Testis (tissue), 3 donors: ENCODE data around the gene PBX4. TPM values are rescaled to one million over a fixed set of nuclear protein-coding genes. Genes with fewer than 3 reads are reported as not detected.

Experiments used
- DNase-seq: peaks from one replicate; pipeline ENCODE4 v3.0.0-alpha.2; 2019
- H3K27ac ChIP-seq, 2 donors: fragments of 200-600 bp; sonication (generic); one replicate each; pipeline ENCODE4 v1.5.1; 2019
- H3K27me3 ChIP-seq: fragments of 200-600 bp; sonication (generic); one replicate; pipeline ENCODE4 v1.5.1; 2019
- H3K36me3 ChIP-seq: fragments of 200-600 bp; sonication (generic); one replicate; pipeline ENCODE4 v1.5.1; 2017; ENCODE audit warnings: low read depth; ENCODE audit errors: missing control alignments
- H3K4me1 ChIP-seq: fragments of 200-600 bp; sonication (generic); one replicate; pipeline ENCODE4 v1.5.1; 2019
- H3K4me3 ChIP-seq, 2 donors: fragments of 200-600 bp; sonication (generic); one replicate each; pipeline ENCODE4 v1.5.1; 2017 to 2019
- H3K9me3 ChIP-seq: fragments of 200-600 bp; sonication (generic); one replicate; pipeline ENCODE4 v1.5.1; 2017
- CTCF ChIP-seq, 3 experiments: fragments of 450-650 bp in 2 of 3; fragments of 200-600 bp in 1 of 3; sonication (generic) in 1 of 3; IDR thresholded peaks; one replicate each; pipeline ENCODE4 v1.5.1; 2016 to 2019; ENCODE audit warnings: antibody characterized with exemption in 3 of 3, mild to moderate bottlenecking in 2 of 3, moderate library complexity in 1 of 3
- POLR2A ChIP-seq: fragments of 450-650 bp; IDR thresholded peaks from one replicate; pipeline ENCODE4 v1.6.1; 2017; ENCODE audit warnings: antibody characterized with exemption, mild to moderate bottlenecking, moderate library complexity
- WGBS, 2 donors: methylation state at CpG; one replicate each; pipeline ENCODE4 v1.1.5; 2018; 5-methylcytosine and 5-hydroxymethylcytosine counted together
- intact Hi-C: fragments of 100-400 bp; cut with DNase I; formaldehyde crosslinking; loops from one replicate; pipeline ENCODE4 v1.15.1; 2023; ENCODE audit warnings: low total_unique reads
- polyA plus RNA-seq: library from polyadenylated mRNA; stranded (reverse); fragments of 350-450 nt; fragmentation: Illumina TruSeq; extraction: RNeasy Lipid Tissue Mini Kit (QIAGEN cat#74804); gene quantifications from one replicate; pipeline ENCODE4 v1.2.3, GENCODE V29; 2014; ENCODE audit warnings: low read depth, low replicate concordance; ENCODE audit not compliant: insufficient read depth
- total RNA-seq, 2 donors: library from RNA; depleted of rRNA; stranded (reverse); fragments of >200 nt; gene quantifications; one replicate each; pipeline ENCODE4 v1.2.3, GENCODE V29; 2016

PBX4 gene
- total and polyA plus RNA-seq, 3 donors from 2014 or later: 16.2 to 28.3 (median 18.0) TPM

DNA sequence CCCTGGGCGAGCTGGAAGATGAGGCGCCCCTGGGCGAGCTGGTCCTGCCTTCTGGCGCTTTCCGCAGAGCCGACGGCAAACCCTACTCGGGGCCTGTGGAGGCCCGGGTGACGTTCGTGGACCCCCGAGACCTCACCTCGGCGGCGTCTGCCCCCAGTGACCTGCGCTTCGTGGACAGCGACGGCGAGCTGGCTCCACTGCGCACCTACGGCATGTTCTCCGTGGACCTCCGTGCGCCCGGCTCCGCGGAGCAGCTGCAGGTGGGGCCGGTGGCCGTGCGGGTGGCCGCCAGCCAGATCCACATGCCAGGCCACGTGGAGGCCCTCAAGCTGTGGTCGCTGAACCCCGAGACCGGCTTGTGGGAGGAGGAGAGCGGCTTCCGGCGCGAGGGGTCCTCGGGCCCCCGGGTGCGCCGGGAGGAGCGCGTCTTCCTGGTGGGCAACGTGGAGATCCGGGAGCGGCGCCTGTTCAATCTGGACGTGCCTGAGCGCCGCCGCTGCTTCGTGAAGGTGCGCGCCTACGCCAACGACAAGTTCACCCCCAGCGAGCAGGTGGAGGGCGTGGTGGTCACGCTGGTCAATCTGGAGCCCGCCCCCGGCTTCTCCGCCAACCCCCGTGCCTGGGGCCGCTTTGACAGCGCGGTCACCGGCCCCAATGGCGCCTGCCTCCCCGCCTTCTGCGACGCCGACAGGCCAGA, 74.1 kb downstream of the PBX4 start:
- no peak overlapping the region for H3K27ac ChIP-seq
- H3K9me3 ChIP-seq: no peaks in the 10 kb centered on the region
- no peak for DNase-seq
- H3K27me3 ChIP-seq: no peaks in the 10 kb centered on the region
- no peak for TF ChIP-seq POLR2A
- no peak for TF ChIP-seq CTCF (IDR thresholded peaks at IDR 0.05)
- WGBS, 2 donors: 60 to 85% methylated on average over 1 to 69 of the region's 75 CpGs
- H3K4me3 ChIP-seq: peak overlapping the region; percentile 4 to 26
- H3K36me3 ChIP-seq: no peaks in the 10 kb centered on the region
- H3K4me1 ChIP-seq: no peaks in the 10 kb centered on the region
- intact Hi-C loops: no loop called here

- 80 to 82% methylated on average over 7 to 19 of the region's 19 CpGs for WGBS, 2 donors
- no peaks in the 10 kb centered on the region for H3K9me3 ChIP-seq
Measured at GRCh38 chr19:19543640-19544039, 74.8 kb downstream of the PBX4 start.

GRCh38 chr19:19543101-19543500, 75.4 kb downstream of the PBX4 start:
- no peak overlapping the region for H3K27ac ChIP-seq
- peaks cover 9% of the 10 kb centered on the region for H3K4me1 ChIP-seq
- no peak for DNase-seq
- no peak overlapping the region for H3K4me3 ChIP-seq
- H3K36me3 ChIP-seq: no peaks in the 10 kb centered on the region
- H3K9me3 ChIP-seq: no peaks in the 10 kb centered on the region
- no peak for TF ChIP-seq CTCF (IDR thresholded peaks at IDR 0.05)
- no peak for TF ChIP-seq POLR2A
- H3K27me3 ChIP-seq: no peaks in the 10 kb centered on the region
- intact Hi-C loops: no loop called here
- 92 to 98% methylated on average over 8 to 13 of the region's 13 CpGs for WGBS, 2 donors

More at GRCh38 chr19:19543640-19544039, 74.8 kb downstream of the PBX4 start:
- TF ChIP-seq CTCF (IDR thresholded peaks at IDR 0.05) (no peak), POLR2A (no peak)
- intact Hi-C loops: no loop called here
- H3K4me1 ChIP-seq: peaks cover 3% of the 10 kb centered on the region
- H3K4me3 ChIP-seq: no peak overlapping the region
- DNase-seq: no peak
- H3K36me3 ChIP-seq: no peaks in the 10 kb centered on the region
- H3K27me3 ChIP-seq: no peaks in the 10 kb centered on the region
- no peak overlapping the region for H3K27ac ChIP-seq

DNA sequence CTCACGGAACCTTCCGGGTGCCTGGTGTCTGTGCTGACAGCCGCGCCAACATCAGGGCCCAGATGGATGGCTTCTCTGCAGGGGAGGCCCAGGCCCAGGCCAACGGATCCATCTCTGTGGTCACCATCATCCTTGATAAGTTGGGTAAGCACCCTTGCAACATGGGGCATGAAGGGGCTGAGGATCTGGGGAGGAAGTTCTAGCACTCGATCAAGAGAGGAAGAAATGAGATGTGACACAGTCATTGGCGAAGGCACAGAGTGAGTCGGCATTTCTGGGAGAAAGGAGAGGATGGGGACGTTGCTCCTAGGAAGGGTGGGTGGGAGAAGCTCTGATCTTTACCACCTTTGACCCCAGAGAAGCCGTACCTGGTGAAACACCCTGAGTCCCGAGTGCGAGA, 76.0 kb downstream of the PBX4 start:
- no peak overlapping the region for H3K27ac ChIP-seq
- H3K4me3 ChIP-seq: no peak overlapping the region
- intact Hi-C loops: no loop called here
- no peak for DNase-seq
- no peak for TF ChIP-seq POLR2A
- TF ChIP-seq CTCF (IDR thresholded peaks at IDR 0.05): no peak
- WGBS, 2 donors: 81 to 83% methylated on average over 9 to 10 of the region's 12 CpGs
- H3K9me3 ChIP-seq: no peaks in the 10 kb centered on the region
- no peaks in the 10 kb centered on the region for H3K36me3 ChIP-seq
- H3K27me3 ChIP-seq: no peaks in the 10 kb centered on the region
- peaks cover 12% of the 10 kb centered on the region for H3K4me1 ChIP-seq

DNA sequence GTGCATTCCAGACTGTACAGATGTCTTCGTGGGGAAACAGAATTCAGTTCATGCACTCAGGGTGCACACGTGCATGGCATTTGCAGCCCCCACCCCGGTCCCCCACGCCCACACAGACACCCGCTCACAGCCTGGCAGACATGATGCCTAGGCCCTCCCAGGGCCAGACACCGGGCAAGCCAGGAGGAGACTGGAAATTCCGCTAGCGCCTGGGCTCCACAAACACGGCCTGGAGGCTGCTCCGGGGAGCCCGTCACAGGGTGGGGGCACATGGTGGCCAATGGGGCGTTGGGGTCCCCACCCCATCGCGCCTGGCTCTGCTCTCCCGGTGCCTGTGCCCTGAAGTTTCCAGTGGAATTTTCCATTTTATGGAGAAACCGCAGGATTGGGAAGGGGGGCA, 76.9 kb downstream of the PBX4 start:
- Histone ChIP-seq H3K4me3 (peak overlapping the region in 1 of 2 donors; percentile 25), H3K27me3 (no peaks in the 10 kb centered on the region), H3K27ac (no peak overlapping the region), H3K4me1 (peaks cover 12% of the 10 kb centered on the region), H3K36me3 (no peaks in the 10 kb centered on the region), H3K9me3 (no peaks in the 10 kb centered on the region)
- 41 to 64% methylated on average over 6 to 16 of the region's 16 CpGs for WGBS, 2 donors
- no peak for DNase-seq
- TF ChIP-seq POLR2A: no peak
- TF ChIP-seq CTCF (IDR thresholded peaks at IDR 0.05): no peak
- intact Hi-C loops: no loop called here
